ENCODE measurements around the gene METTL24.
"Not testable (repeated sequence)": the region's sequence is repeated elsewhere in the genome, so short reads cannot be mapped to it uniquely, and the experiment has no call there.

Gene METTL24

DNA sequence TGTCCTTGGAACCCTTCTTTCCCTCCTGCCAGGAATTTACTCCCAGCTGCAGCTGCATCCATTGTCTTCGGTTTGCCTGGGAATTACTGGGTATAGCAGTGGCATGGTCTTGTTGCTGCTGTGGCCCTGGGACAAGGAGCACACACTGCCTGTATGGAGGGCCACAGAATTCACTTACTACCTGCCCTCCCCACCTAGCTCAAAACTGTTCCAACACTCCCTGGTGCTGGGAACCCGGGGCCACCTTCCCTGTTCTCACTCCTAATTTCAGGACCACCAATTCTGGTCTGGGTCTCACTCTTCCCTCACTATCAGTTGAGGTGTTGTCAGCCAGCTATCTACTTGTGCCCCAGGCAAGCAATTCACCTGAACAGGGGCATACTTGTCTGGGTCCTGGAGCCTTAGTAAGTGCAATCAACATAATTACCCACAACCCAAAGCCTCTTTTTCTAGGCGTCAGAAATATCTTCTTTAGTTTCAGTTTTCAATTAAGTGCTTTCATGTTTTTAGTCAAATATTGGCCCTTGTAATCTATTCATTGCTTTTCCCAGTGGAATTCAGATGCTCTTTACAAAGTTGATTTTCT lies 47.2 kb downstream of the METTL24 start:
- no peak for DNase-seq

DNA sequence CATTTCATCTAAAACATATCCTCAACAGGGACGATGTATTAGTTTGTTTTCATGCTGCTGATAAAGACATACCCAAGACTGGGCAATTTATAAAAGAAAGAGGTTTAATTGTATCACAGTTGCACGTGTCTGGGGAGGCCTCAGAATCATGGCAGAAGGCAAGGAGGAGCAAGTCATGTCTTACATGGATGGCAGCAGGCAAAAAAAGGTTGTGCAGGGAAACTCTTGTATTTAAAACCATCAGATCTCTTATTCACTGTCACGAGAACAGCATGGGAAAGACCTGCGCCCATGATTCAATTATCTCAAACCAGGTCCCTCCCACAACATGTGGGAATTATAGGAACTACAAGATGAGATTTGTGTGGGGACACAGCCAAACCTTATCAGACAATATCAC lies 48.7 kb downstream of the METTL24 start:
- not testable (repeated sequence) for DNase-seq

DNA sequence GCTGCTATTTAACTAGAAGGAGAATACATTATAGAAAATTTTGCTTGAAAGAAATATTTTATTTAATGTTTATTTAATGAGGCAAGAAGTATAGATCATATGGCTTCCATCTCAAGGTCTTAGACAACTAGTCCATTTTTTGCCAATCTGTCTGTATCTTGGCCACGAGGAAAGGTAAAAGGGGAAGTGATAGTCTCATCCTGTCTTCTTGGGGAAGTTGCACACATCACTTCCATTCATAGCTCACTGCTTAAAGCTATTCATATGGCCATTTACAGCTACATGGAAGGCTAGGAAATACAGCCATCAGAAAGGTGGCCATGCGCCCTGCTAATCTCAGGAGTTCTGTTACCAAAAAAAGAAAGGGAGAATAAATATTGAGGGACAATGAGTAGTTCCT lies 50.8 kb downstream of the METTL24 start:
- DNase-seq: no peak

DNA sequence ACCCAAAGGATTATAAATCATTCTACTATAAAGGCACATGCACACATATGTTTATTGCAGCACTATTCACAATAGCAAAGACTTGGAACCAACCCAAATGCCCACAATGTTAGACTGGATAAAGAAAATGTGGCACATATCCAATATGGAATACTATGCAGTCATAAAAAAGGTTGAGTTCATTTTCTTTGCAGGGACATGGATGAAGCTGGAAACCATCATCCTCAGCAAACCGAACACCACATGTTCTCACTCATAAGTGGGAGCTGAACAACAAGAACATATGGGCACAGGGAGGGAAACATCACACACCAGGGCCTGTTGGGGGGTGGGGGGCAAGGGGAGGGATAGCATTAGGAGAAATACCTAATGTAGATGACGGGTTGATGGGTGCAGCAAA lies 52.3 kb downstream of the METTL24 start:
- not testable (repeated sequence) for DNase-seq

DNA sequence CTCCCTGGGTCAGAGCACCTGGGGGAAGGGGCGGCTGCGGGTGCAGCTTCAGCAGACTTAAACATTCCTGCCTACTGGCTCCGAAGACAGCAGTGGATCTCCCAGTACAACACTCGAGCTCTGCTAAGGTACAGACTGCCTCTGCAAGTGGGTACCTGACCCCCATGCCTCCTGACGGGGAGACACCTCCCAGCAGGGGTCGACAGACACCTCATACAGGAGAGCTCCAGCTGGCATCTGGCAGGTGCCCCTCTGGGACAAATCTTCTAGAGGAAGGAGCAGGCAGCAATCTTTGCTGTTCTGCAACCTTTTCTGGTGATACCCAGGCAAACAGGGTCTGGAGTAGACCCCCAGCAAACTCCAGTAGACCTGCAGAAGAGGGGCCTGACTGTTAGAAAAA lies 54.5 kb downstream of the METTL24 start:
- DNase-seq: not testable (repeated sequence)

DNA sequence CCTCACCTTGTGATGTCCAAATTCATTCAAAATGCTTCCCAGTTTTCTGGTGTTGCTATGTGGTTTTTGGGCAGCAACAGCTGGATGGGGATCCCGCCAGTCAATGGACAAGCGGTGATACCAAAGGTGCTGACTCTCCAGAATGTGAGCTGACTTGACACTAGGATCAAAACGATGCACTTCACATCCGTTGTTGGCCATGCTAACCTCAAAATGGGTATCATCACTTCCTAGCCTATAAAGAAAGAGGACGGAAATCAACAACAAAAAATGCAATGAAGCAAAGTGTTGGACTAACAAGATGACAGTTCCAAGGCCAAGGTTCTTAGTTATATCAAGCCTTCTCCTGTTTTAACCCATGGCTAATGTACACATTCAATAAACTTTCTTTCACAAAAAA lies 59.2 kb downstream of the METTL24 start:
- no peak for DNase-seq

DNA sequence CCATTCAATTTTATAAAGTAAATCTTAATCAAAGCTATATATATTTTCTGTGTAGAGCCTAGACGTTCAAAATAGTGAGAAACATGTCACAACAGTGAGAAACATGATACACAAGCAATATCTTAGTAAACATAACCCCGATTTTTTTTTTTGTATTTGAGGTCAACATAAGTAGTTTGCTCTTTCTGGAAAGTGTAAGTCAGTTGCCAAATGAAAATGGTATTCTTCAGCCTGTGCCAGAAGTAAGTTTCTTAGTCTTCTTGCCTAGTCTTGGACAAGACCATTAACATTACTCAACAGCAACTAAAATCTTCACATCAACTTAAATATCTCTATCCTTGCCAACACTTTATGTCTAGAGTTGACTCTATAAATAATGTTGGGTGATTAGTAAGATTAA lies 59.7 kb downstream of the METTL24 start:
- no peak for DNase-seq

DNA sequence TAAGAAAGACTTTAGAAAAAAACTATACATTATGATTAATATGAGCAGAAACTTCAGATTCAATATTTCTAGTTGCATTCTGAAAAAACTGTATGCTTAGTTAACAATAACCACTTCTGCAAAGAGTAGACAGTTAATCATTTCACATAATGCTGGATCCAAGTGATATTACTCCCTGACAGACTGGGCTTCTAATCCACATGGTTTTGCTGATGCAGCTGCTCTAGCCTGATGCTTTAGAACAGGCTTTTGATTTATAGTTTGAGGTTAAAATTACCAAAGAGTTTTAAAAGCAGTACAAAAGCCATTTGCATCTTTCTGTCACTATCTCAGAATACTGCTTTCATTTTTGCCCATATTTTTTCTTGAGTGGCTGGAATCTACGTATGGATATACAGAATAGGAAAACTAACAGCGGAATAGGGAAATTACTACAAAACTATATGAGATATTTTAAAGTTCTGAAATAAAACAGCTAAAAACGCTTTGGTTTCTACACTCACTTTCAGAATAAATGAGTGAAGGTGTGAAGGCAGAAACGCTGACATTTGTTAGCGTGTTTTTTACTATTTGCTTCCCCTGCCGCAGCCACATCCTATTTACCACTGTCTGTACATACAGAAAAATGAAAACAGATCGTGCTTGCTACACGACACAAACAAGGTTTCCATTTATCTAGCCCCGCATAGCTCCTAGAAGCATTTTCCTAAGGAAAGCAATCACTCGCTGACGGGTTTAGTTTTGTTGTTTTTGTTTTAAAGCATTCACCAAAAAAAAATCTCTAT lies 61.7 kb downstream of the METTL24 start:
- no peak for DNase-seq

DNA sequence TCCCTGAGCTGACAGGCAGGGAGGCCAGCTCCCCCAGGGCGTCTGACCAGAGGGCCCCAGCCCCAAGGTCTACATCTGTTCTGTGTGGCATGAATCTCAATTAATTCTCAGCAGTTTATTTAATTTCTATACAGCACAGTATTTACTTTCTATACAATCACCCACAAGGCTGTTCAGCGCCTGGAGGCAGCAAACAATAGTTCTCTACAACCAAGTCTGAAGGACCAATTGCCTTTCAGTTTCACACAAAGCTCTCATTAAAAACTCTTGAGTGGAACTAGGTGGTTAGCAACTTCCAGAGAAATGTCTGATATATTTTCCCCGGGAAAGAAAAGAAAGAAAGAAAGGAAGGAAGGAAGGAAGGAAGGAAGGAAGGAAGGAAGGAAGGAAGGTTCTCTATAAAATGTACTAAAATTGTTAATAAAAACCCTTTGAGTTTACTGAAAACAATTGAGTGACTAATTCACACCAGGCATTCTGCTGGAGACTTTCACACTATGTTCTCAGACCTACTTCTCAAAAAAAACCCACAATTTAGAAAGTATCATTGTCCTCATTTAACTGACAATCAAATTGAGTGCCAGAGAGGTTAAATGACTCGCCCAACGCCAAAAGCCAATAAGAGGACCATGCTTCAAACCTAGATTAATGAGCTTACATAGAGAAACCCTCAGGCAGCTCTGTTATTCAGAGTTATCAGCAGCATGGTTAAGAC lies 62.5 kb downstream of the METTL24 start:
- DNase-seq: no peak

DNA sequence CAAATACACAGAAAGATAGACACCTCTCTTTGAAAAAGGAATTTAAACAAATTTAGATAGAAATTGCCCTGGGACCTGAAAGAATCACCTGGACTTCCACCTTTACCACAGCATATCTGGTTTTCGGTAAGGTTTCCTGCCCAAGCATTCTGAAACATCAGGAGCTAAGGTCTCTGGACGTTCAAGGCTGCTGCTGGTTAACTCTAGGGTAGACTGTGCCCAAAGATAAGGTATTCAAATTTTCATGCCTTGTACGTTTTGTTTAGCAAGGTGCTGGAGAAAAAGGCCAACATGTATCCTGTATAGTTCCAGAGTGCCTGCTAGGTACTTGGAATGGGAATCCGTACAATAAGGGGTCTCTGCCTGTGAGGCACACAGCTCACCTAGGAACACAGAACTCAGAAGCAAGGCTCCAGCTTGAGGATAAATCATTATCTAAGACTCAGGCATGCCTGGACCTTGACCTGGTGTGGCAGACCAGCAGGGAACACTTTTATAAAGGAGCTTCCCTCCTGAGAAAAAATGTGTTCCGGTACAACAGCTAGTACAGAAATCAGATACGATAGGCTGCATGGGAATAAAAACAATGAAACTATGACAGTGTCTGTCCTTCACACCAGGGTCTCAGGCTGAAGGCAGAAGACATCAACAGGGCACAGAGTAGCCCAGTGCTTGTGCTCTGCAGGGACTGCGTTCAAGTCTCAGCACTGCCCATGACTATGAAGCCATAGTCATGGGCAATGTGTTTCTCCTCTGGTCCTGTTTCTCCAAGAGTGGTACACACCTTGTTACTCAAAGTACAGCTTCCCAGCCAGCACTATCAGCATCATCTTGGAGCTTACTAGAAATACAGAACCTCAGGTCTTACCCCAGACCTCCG lies 70.4 kb downstream of the METTL24 start:
- no peak for DNase-seq

DNA sequence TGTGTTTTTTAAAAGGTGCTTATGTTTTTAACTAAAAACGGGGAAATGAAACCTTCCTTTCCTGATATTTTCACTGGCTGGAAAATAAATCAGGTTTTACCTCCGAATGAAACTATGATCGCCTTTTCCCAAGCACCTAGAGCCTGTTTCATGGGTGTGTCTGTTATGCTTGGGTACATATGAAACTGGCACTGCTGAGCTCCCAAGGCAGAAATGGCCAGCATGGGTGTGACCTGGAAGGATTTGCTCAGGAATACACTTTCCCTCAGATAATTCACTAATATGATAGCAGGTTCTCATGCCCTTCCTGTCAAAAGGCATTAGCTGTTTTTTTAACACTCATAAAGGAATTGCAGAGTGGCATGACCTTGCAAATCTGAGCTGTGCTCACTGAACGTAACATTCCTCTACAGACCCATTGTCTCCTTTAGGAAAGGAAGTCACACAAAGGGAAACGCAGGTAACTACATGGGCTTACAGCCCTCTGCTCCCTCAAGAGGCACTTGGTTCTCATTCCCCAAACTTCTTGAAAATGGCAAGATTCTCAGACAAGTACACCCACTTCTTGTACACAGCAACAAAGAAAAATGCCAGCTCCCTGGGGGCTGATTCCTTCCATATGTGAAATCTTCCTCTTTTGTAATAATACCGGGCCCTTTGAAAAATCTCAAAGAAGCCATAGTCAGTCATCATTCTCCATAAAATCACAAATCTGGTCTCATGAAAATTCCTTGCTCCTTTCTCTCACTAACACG lies 72.7 kb downstream of the METTL24 start:
- DNase-seq: no peak

DNA sequence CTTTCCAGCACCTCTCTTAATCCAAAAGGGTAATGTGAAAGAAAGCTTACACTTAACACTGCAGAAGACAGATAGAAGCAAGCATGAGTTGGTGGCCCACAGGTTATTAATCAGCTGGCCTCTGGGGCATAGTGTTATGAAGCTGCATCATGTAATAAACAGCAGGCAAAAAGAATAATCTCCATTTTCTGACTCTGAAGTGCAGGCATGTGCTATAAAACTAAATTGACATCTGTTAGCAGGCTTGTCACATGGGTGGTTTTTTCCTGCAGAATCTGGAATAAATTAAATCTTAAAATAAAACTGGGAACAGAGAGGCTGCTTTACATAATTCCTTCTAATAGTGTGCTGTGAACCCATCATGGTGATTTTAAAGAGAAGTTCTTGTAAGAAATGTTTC lies 73.3 kb downstream of the METTL24 start:
- peak; percentile 52 for DNase-seq

DNA sequence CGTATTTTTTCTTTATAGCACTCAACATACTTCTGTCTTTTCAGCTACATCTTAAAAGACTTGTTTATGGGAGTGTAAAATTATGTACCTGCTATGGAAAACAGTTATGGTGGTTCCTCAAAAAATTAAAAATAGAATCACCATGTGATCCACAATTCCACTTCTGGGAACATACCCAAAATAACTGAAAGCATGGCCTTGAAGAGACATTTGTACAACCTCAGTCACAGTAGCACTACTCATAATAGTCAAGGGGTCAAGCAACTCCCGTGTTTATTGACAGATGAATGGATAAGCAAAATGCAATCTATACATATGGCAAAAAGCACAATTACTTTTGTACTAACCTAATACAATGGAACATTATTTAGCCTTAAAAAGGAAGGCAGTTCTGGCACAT lies 74.5 kb downstream of the METTL24 start:
- DNase-seq: no peak

DNA sequence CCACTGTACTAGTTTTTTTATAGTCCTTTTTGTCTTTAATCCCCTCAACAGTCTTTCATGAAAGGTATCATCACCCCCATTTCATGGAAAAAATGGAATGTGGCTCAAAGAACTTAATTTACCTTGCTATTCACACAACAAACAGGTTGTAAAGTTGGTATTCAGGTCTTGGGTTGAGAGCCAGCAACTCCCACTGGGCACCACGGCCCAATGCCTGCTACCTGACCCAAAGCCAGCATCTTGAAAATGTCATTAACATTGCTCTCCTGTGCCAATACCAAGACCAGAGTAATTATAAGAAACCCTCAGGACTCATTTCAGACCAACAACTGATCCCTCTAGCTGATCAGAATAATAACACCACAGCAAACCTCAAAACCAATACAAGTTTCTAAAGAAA lies 75.7 kb downstream of the METTL24 start:
- no peak for DNase-seq

DNA sequence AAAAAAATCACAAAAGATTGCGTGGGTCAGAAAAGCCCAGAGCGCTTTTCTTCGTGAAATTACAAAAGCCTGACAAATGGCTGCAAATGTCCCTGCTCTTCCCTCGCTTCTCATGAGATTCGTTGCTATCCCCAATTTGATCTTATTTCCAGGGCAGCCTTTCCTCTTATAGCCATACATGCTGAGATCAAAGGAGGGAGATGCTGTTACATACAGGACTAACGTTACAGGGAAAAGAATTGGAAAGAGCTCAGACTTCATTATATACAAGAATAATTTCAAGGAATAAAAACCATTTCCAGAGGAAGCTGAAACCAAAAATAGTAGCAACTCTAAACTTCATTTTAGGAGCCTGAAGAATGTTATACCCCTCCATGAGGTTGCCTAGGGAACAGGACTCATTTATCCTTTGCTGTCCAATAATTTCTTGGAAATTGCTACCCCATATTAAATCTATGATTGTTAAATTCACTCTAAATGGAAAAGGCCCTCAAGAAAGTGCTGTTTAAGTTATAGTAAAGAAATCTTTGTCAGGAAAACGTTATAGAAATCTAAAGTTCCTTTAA lies 81.0 kb downstream of the METTL24 start:
- DNase-seq: no peak

DNA sequence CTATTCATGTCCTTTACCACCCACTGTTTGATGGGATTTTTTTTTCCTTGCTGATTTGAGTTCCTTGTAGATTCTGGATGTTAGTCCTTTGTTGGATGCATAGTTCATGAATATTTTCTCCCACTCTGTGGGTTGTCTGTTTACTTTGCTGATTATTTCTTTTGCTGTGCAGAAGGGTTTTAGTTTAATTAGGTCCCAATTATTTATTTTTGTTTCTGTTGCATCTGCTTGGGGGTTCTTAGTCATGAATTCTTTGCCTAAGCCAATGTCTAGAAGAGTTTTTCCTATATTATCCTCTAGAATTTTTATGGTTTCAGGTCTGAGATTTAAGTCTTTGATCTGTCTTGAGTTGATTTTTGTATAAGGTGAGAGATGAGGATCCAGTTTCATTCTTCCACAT lies 85.4 kb downstream of the METTL24 start:
- DNase-seq: not testable (repeated sequence)

DNA sequence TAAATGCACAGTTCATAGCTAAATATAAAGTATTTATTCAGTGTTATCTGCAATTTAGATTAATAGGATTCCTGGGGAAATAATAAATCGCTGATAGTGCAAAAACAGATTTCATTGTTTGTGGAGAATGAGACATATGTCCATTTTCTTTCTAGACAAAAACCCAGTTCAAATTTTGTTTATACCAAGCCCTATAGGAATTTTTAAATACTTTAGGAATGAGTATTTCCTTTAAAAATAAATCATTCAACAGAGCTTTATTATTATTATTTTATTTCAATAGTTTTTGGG lies 86.5 kb downstream of the METTL24 start:
- DNase-seq: no peak

DNA sequence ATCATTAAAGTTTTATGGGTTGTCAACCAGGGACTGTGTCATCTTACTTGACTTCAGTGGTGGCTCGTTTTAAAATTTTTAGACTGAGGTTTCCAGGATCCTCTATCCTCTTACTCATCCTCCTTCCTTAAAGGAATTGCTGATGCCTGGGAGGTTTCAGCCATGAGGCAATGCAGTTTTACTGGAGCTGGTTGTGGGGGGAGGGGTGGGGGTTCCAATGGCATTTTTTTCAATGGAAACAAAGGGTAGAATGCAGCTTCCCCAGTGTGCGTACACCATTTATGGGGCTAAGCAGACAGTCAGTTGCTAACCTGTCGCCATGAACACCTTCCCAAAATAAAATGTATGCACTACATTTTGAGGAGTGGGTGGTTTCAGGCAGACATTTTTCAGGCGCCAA lies 88.0 kb downstream of the METTL24 start:
- DNase-seq: no peak

DNA sequence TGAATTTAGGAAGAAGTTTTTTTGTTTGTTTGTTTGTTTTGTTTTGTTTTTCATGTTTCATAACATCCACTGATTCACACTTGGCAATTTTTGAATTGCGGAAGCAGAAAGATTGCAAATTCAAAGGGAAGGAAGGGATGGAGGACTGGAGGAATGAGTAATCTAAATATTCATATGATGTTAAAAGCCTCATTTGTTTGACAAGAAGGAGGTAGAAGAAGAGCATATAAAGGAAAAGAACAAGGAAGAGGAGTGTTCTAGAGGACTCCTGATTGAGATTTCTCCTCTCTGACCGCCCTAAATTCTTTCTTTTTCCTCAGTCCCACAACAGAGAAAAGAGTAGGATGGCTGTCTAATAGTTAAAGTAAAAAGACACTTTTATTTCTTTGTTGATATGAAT lies 88.5 kb downstream of the METTL24 start:
- DNase-seq: no peak

DNA sequence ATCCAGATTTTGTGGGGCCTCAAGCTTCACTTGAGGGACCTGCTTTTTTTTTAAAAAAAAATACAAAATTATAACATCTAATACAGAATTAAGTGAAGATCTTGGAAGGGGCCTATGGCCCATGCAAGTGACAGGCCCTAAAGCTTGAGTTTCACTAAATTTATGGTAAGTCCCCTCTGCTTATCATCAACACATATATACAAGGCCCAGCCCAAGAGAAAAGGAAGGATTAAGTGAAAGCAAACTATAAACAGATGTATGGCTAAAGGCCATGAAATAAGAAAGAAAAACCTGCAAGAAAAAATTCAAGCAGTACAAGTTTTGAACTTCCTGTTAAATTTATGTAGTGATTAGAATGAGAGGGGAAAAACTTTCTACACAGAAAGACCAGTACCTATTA lies 91.2 kb downstream of the METTL24 start:
- DNase-seq: no peak

DNA sequence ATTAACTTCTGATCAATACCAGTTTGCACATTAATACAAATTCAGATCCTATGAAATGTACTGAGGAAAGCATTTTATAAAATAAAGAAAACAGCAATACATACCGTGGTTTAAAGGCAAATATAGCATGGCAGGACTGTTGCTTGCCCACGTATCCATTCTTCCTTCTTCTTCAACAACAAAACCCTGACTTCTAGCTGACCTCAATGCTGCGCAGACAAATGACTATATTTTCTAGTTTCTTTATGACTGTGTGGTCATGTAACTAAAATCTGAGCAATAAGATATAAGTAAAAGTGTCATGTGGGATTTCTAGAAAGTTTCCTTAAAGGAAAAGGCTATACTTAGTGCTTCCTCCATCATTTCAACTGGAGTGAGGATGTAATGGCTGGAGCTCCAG lies 92.9 kb downstream of the METTL24 start:
- no peak for DNase-seq

DNA sequence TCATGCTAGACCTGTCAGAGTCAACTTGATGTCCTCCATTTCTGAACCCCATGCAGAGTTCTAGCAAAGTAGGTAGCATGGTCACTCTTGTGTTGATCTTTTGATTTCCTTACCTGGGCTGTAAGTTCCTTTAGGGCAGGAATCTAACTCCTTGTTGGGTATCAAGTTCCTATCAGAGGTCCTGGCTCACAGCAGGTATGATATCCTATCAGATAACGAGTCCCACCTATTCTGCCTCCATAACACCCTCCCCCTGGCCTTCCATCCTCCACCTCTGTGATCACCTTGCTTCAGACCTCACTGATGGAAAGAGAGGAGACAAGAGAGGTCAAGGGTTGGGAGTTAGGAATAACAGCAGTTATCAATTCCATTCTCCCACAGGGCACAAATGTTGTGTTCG lies 101.8 kb downstream of the METTL24 start:
- no peak for DNase-seq
